Measurements from ENCODE around the gene SPATA21.

SPATA21 gene

DNA sequence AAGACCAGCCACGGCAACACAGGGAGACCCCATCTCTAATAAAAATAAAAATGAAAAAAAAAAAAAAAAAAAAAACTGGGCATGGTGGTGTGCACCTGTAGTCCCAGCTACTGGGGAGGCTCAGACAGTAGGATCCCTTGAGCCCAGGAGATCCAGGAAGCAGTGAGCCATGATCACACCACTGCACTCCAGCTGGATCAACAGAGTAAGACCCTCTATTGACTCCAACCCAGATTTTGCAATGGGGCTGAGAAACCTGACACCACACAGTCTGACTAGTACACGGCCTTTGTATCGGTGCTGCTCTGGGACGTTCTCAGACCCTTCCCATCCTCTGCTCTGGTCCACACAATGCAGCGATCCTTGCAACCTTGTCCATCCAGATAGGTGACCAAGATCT, 31.8 kb downstream of the SPATA21 start:
- no peak overlapping the region for H2AFZ ChIP-seq (ENCODE audit: low read depth, low read length, severe bottlenecking)
- H3K4me3 ChIP-seq (ENCODE audit: insufficient read depth, low read length, poor library complexity, severe bottlenecking) = no peak overlapping the region
- H3K27ac ChIP-seq (ENCODE audit: low read depth, low read length) = no peak overlapping the region
- no peaks in the 10 kb centered on the region for H3K27me3 ChIP-seq (ENCODE audit: low read length)
- H3K79me2 ChIP-seq (ENCODE audit: insufficient read depth, low read length) = no peaks in the 10 kb centered on the region
- no peaks in the 10 kb centered on the region for H3K36me3 ChIP-seq (ENCODE audit: low read length)
- no peak overlapping the region for H3K4me2 ChIP-seq (ENCODE audit: low read depth, low read length, poor library complexity, severe bottlenecking)
- H3K9me3 ChIP-seq (ENCODE audit: insufficient read depth, low read length) = no peaks in the 10 kb centered on the region
- H4K20me1 ChIP-seq (ENCODE audit: low read depth, low read length) = no peaks in the 10 kb centered on the region
- no peaks in the 10 kb centered on the region for H3F3A ChIP-seq (ENCODE audit: insufficient read depth)
- H3K9me2 ChIP-seq (replicated peaks; ENCODE audit: insufficient read depth, low read length) = no peaks in the 10 kb centered on the region
- TF ChIP-seq, protein P1, sequence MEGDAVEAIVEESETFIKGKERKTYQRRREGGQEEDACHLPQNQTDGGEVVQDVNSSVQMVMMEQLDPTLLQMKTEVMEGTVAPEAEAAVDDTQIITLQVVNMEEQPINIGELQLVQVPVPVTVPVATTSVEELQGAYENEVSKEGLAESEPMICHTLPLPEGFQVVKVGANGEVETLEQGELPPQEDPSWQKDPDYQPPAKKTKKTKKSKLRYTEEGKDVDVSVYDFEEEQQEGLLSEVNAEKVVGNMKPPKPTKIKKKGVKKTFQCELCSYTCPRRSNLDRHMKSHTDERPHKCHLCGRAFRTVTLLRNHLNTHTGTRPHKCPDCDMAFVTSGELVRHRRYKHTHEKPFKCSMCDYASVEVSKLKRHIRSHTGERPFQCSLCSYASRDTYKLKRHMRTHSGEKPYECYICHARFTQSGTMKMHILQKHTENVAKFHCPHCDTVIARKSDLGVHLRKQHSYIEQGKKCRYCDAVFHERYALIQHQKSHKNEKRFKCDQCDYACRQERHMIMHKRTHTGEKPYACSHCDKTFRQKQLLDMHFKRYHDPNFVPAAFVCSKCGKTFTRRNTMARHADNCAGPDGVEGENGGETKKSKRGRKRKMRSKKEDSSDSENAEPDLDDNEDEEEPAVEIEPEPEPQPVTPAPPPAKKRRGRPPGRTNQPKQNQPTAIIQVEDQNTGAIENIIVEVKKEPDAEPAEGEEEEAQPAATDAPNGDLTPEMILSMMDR (IDR thresholded peaks at IDR 0.05; ENCODE audit: insufficient read depth, low read length, poor library complexity, severe bottlenecking) = no peak
- TF ChIP-seq EZH2phosphoT487 (conservative IDR thresholded peaks at IDR 0.05; ENCODE audit: low read length) = no peak
- H3K9ac ChIP-seq (ENCODE audit: low read length) = no peak overlapping the region

DNA sequence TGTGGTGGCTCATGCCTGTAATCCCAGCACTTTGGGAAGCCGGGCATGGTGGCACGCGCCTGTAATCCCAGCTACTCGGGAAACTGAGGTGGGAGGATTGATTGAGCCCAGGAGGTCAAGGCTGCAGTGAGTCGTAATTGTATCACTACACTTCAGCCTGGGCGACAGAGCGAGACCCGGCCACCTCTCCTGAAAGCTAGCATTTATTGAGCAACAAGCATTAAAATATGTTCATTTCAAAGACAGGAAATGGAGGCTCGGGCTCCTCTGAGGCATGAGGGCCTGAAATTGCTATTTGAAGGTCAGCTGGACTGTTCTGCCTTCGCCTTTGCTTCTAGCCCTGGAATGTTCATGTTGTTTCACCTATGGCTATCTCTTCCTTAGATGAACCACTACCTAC, 34.5 kb downstream of the SPATA21 start:
- Histone ChIP-seq H3K4me3 (ENCODE audit: insufficient read depth, low read length, poor library complexity, severe bottlenecking) (no peak overlapping the region), H3K9me2 (replicated peaks; ENCODE audit: insufficient read depth, low read length) (no peaks in the 10 kb centered on the region), H3K27me3 (ENCODE audit: low read length) (no peaks in the 10 kb centered on the region), H3K4me2 (ENCODE audit: low read depth, low read length, poor library complexity, severe bottlenecking) (no peak overlapping the region), H2AFZ (ENCODE audit: low read depth, low read length, severe bottlenecking) (no peak overlapping the region), H3F3A (ENCODE audit: insufficient read depth) (no peaks in the 10 kb centered on the region), H3K27ac (ENCODE audit: low read depth, low read length) (no peak overlapping the region), H4K20me1 (ENCODE audit: low read depth, low read length) (no peaks in the 10 kb centered on the region; the same call in 1 of the 2 replicates), H3K9ac (ENCODE audit: low read length) (no peak overlapping the region), H3K36me3 (ENCODE audit: low read length) (no peaks in the 10 kb centered on the region), H3K79me2 (ENCODE audit: insufficient read depth, low read length) (no peaks in the 10 kb centered on the region), H3K9me3 (ENCODE audit: insufficient read depth, low read length) (no peaks in the 10 kb centered on the region)
- TF ChIP-seq EZH2phosphoT487 (conservative IDR thresholded peaks at IDR 0.05; ENCODE audit: low read length) = no peak
- TF ChIP-seq, protein P1 (IDR thresholded peaks at IDR 0.05; ENCODE audit: insufficient read depth, low read length, poor library complexity, severe bottlenecking) = no peak

DNA sequence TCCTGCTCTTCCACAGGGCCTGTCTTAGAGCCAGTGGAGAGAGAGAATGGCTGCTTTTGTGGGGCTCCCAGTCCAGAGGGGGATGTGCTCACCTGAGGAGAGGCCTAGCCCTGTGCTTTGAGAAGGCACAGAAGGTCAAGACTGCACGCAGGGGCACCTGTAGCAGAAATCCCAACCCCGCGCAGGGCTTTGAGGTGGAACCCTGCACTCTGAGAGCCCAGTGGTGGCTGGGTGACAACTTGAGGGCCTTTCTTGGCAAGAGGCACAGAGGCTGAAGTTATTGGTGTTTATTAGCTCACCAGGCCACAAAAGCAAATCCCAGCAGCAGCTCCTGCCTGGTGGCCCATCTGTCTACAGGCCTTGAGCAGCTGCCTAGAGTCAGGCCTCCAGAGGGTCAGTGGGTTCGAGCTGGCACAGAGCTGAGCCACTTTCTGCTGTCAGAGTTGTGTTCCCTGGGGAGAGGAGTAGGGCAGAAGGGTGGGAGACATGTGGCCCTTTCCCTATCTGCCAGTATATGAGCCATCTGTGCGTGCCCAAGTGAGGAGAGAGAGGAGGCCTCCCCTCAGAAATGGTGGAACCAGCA, 38.8 kb downstream of the SPATA21 start:
- Histone ChIP-seq H3K36me3 (ENCODE audit: low read length) (peaks cover 8% of the 10 kb centered on the region; the same call in 1 of the 2 replicates), H3K27me3 (ENCODE audit: low read length) (no peaks in the 10 kb centered on the region), H3K79me2 (ENCODE audit: insufficient read depth, low read length) (peaks cover 2% of the 10 kb centered on the region; the same call in 1 of the 2 replicates), H3F3A (ENCODE audit: insufficient read depth) (no peaks in the 10 kb centered on the region), H3K9me3 (ENCODE audit: insufficient read depth, low read length) (no peaks in the 10 kb centered on the region), H3K27ac (ENCODE audit: low read depth, low read length) (no peak overlapping the region), H4K20me1 (ENCODE audit: low read depth, low read length) (peaks cover 8% of the 10 kb centered on the region; the same call in 1 of the 2 replicates), H3K4me3 (ENCODE audit: insufficient read depth, low read length, poor library complexity, severe bottlenecking) (no peak overlapping the region), H2AFZ (ENCODE audit: low read depth, low read length, severe bottlenecking) (no peak overlapping the region), H3K9me2 (replicated peaks; ENCODE audit: insufficient read depth, low read length) (no peaks in the 10 kb centered on the region), H3K9ac (ENCODE audit: low read length) (no peak overlapping the region), H3K4me2 (ENCODE audit: low read depth, low read length, poor library complexity, severe bottlenecking) (no peak overlapping the region)
- TF ChIP-seq, protein P1 (IDR thresholded peaks at IDR 0.05; ENCODE audit: insufficient read depth, low read length, poor library complexity, severe bottlenecking) = no peak
- no peak for TF ChIP-seq EZH2phosphoT487 (conservative IDR thresholded peaks at IDR 0.05; ENCODE audit: low read length)
